GM12878 (cell line): ENCODE results near the gene MICALL1. TPM values are rescaled to one million over a fixed set of nuclear protein-coding genes. Genes with fewer than 3 reads are reported as not detected.

Experiments used
- ATAC-seq: fragments of 200-7000 bp; cut with Tn5 transposase; 3 replicates; pipeline ENCODE4 v1.9.1; 2020; ENCODE audit warnings: mild to moderate bottlenecking, moderate library complexity
- BruUV-seq: library from RNA; stranded (reverse); fragments of 400-500 nt; replicated peaks from 2 replicates; lab custom pipeline; 2021; lab: Mats Ljungman, UMichigan
- CTCF ChIA-PET: fragments of 300-600 bp; sonication (Branson Sonifier 250); formaldehyde crosslinking; extraction: SDS; loops from one replicate; lab custom pipeline; 2021; ENCODE audit warnings: inconsistent platforms; lab: Yijun Ruan, JAX
- POLR2A ChIA-PET: fragments of 350-600 bp; formaldehyde crosslinking; extraction: SDS; loops from one replicate; lab custom pipeline; 2021; ENCODE audit warnings: inconsistent platforms; lab: Charles Lee
- RAD21 ChIA-PET: fragments of 300-600 bp; sonication (Branson Sonifier 250); formaldehyde crosslinking; loops from one replicate; lab custom pipeline; 2023; ENCODE audit warnings: antibody characterized with exemption; ENCODE audit not compliant: unreplicated experiment; lab: Charles Lee
- SMC1A ChIA-PET: fragments of 300-600 bp; sonication (Branson Sonifier 250); formaldehyde crosslinking; loops from one replicate; lab custom pipeline; 2023; ENCODE audit not compliant: unreplicated experiment, uncharacterized antibody; lab: Charles Lee
- DNase-seq: peaks from one replicate; pipeline ENCODE4 v3.0.0-alpha.2; 2011; ENCODE audit warnings: low read depth, low spot score
- FAIRE-seq: peaks from 3 replicates; lab custom pipeline; 2011; peaks lifted over from hg19 to GRCh38; lab: Jason Lieb, UNC
- H2AFZ ChIP-seq: 2 replicates; pipeline ENCODE4 v1.6.0; 2011; ENCODE audit warnings: low read depth, low read length, control low read depth; ENCODE audit not compliant: control insufficient read depth
- H3K27ac ChIP-seq: 2 replicates; pipeline ENCODE4 v1.5.1; 2011; ENCODE audit warnings: control low read depth; ENCODE audit not compliant: control insufficient read depth, insufficient read depth
- H3K27me3 ChIP-seq, 2 experiments: replicated peaks in 1 of 2; 2 replicates each; pipeline versions ENCODE4 v1.6.0 to v1.6.1; 2011; ENCODE audit warnings: low read length in 1 of 2; ENCODE audit not compliant: control insufficient read depth in 2 of 2, insufficient read depth in 2 of 2
- H3K36me3 ChIP-seq, 2 experiments: 2 replicates each; pipeline ENCODE4 v1.5.1; 2011; ENCODE audit warnings: low read length in 1 of 2; ENCODE audit not compliant: control insufficient read depth in 2 of 2, insufficient read depth in 2 of 2
- H3K4me1 ChIP-seq: 2 replicates; pipeline ENCODE4 v1.6.1; 2011; ENCODE audit warnings: mild to moderate bottlenecking, low read length, moderate library complexity, mixed read lengths; ENCODE audit not compliant: control insufficient read depth, insufficient read depth
- H3K4me2 ChIP-seq: 2 replicates; pipeline ENCODE4 v1.6.0; 2011; ENCODE audit warnings: control low read depth; ENCODE audit not compliant: control insufficient read depth, insufficient read depth
- H3K4me3 ChIP-seq: fragments of 200-600 bp; sonication (generic); 2 replicates; pipeline ENCODE4 v1.5.1; 2016
- H3K79me2 ChIP-seq: 2 replicates; pipeline ENCODE4 v1.6.0; 2011; ENCODE audit warnings: low read length; ENCODE audit not compliant: control insufficient read depth, insufficient read depth
- H3K9ac ChIP-seq: 2 replicates; pipeline ENCODE4 v1.8.0; 2011; ENCODE audit warnings: low read length, control low read depth, mixed read lengths; ENCODE audit not compliant: control insufficient read depth, insufficient read depth
- H3K9me3 ChIP-seq: replicated peaks from 3 replicates; pipeline ENCODE4 v1.5.1; 2011; ENCODE audit warnings: mild to moderate bottlenecking, low read length; ENCODE audit not compliant: control insufficient read depth, insufficient read depth
- H4K20me1 ChIP-seq: 2 replicates; pipeline ENCODE4 v1.6.0; 2011; ENCODE audit not compliant: control insufficient read depth, insufficient read depth
- GABPA ChIP-seq: IDR thresholded peaks from 2 replicates; pipeline ENCODE4 v1.6.1; 2014; ENCODE audit warnings: antibody characterized with exemption, low read depth, mild to moderate bottlenecking, inconsistent platforms
- MXI1 ChIP-seq: fragments of 150-350 bp; IDR thresholded peaks from 2 replicates; pipeline ENCODE4 v1.6.1; 2011; ENCODE audit warnings: low read depth, mild to moderate bottlenecking, inconsistent platforms, low read length, improper control_type of control experiment
- NR2C2 ChIP-seq: IDR thresholded peaks from 2 replicates; pipeline ENCODE4 v1.6.1; 2011; ENCODE audit warnings: borderline replicate concordance, low read depth; ENCODE audit not compliant: control insufficient read depth, insufficient read length
- PML ChIP-seq: IDR thresholded peaks from 2 replicates; pipeline ENCODE4 v1.6.1; 2012; ENCODE audit warnings: low read length, inconsistent platforms
- POLR2A ChIP-seq: IDR thresholded peaks from 2 replicates; pipeline ENCODE4 v1.6.1; 2011; ENCODE audit warnings: low read depth, mild to moderate bottlenecking, low read length
- RAD21 ChIP-seq: IDR thresholded peaks from 2 replicates; pipeline ENCODE4 v1.6.1; 2011; ENCODE audit warnings: mild to moderate bottlenecking, low read depth, low read length, moderate library complexity; ENCODE audit not compliant: insufficient read depth
- RAD51 ChIP-seq: fragments of 450-650 bp; IDR thresholded peaks from 2 replicates; pipeline ENCODE4 v1.6.1; 2016; ENCODE audit warnings: moderate library complexity, mild to moderate bottlenecking, inconsistent platforms
- RUNX3 ChIP-seq: IDR thresholded peaks from 2 replicates; pipeline ENCODE4 v1.6.1; 2012; ENCODE audit warnings: low read length, inconsistent platforms
- TAF1 ChIP-seq: IDR thresholded peaks from 2 replicates; pipeline ENCODE4 v1.6.1; 2011; ENCODE audit warnings: mild to moderate bottlenecking, low read depth, low read length, borderline replicate concordance
- ZBED1 ChIP-seq: IDR thresholded peaks from 2 replicates; pipeline ENCODE4 v1.6.1; 2016; ENCODE audit warnings: borderline replicate concordance
- WGBS: methylation state at CpG from one replicate; pipeline ENCODE4 v1.1.6; 2016; ENCODE audit warnings: low lambda C conversion rate; ENCODE audit not compliant: insufficient replicate concordance, insufficient coverage; ENCODE audit errors: missing lambda C conversion rate; 5-methylcytosine and 5-hydroxymethylcytosine counted together
- in situ Hi-C: fragments of 300-500 bp; cut with MboI; formaldehyde crosslinking; loops from 9 replicates; pipeline ENCODE4 v1.14.3; 2018; ENCODE audit warnings: mixed read lengths
- intact Hi-C: fragments of 100-400 bp; cut with micrococcal nuclease; formaldehyde crosslinking; loops from one replicate; pipeline ENCODE4 v1.14.2; 2022; ENCODE audit not compliant: unreplicated experiment
- polyA plus RNA-seq, 11 experiments: library from polyadenylated mRNA; depleted of rRNA in 4 of 11; unstranded in 6 of 11; stranded (reverse) in 5 of 11; fragments of >200 nt; fragmentation: Nextera tagmentation in 4 of 11; fragmentation: Illumina TruSeq in 1 of 11; extraction: Ambion mirVana in 4 of 11; extraction: Trizol in 1 of 11; gene quantifications; 1 replicate in 1 of 11; 2 replicates in 10 of 11; pipeline versions ENCODE4 v1.2.1 to v1.2.3, GENCODE V29; 2011 to 2016; ENCODE audit warnings: inconsistent platforms in 2 of 11, missing spikeins in 2 of 11, low read depth in 1 of 11
- total RNA-seq, 4 experiments: library from RNA; depleted of rRNA in 3 of 4; stranded (reverse); fragments of >200 nt in 3 of 4; fragmentation: Illumina TruSeq in 1 of 4; extraction: Trizol in 1 of 4; gene quantifications; 2 replicates each; pipeline versions ENCODE4 v1.2.1 to v1.2.3, GENCODE V29; 2013 to 2021
- TF ChIP-seq, protein P1 (sequence below), 3 experiments: IDR thresholded peaks in 2 of 3; conservative IDR thresholded peaks in 1 of 3; 2 replicates each; pipeline ENCODE4 v1.5.1; 2011; ENCODE audit warnings: low read depth in 3 of 3, low read length in 3 of 3, mild to moderate bottlenecking in 3 of 3, control low read depth in 2 of 3, moderate library complexity in 2 of 3, inconsistent platforms in 1 of 3, mixed read lengths in 1 of 3; ENCODE audit not compliant: control insufficient read depth in 2 of 3, insufficient read depth in 1 of 3; ENCODE audit errors: extremely low read depth in 1 of 3

The MICALL1 gene
- total and polyA plus RNA-seq, 10 of the 15 experiments (the other 5 are each of a cell fraction or from before 2014, with no cell fraction given): 0.72 to 30.7 (median 7.8) TPM

DNA sequence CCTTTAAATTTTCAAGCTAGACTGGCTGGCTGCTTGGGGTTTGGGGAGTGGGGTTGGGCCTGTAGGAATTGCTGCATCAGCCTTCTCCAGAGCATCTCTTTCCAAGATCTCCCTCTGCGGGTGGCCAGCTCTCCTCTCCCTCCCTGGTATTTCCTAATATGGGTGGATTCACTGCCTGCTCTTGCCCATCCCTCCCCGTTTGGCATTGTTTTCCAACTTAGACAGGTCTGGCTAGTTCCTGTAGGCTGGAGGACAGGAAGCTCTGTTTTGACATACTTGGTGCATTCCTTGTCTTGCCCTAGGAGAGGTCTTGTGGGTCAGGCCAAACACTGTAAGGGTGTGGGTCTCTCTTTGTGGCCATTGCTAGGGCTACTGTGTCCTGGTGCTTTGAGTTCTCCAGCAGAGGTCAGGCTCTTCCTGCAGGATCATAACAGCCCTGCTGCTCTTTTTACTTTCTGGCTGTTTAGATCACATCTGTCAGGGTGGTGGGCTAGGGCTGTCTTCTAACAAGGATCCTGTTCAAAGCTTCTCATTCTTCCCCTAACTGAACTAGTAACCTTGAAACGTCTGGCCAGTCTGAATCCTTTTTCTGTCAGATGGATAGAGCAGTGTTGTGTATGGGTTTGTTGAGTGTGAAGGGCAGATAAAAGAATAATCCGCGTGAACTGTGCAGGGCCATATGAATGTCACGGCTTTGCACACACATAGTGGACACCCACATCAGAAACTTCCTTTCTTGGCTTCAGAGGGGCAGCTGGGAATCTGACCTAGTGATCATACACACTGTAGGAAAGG is 18.3 kb upstream of the MICALL1 start:
- Histone ChIP-seq H3K36me3 (peaks cover 18 to 22% of the 10 kb centered on the region in 2 experiments), H3K27me3 (no peaks in the 10 kb centered on the region), H2AFZ (no peak overlapping the region), H3K4me1 (no peaks in the 10 kb centered on the region), H3K27ac (no peak overlapping the region), H3K9me3 (no peaks in the 10 kb centered on the region), H3K79me2 (peaks cover 2% of the 10 kb centered on the region), H3K9ac (no peak overlapping the region), H3K4me3 (no peak overlapping the region), H4K20me1 (no peaks in the 10 kb centered on the region), H3K4me2 (no peak overlapping the region)
- RAD21 ChIA-PET: interaction anchor here (0.5 kb wide), 1 partner anchor 27 kb away, joined by 3 read pairs; no protein-coding TSS in a partner anchor
- intact Hi-C loops: loop anchor here (5.0 kb wide), 1 partner anchor 45 kb away; no protein-coding TSS in a partner anchor
- TF ChIP-seq RUNX3 (no peak), RAD21 (peak; percentile 34; the same call in 1 of the 2 replicates), PML (no peak), MXI1 (no peak), RAD51 (no peak), TAF1 (no peak), GABPA (no peak), ZBED1 (no peak), NR2C2 (no peak), POLR2A (peak; percentile 38; the same call in 1 of the 2 replicates)
- TF ChIP-seq, protein P1, sequence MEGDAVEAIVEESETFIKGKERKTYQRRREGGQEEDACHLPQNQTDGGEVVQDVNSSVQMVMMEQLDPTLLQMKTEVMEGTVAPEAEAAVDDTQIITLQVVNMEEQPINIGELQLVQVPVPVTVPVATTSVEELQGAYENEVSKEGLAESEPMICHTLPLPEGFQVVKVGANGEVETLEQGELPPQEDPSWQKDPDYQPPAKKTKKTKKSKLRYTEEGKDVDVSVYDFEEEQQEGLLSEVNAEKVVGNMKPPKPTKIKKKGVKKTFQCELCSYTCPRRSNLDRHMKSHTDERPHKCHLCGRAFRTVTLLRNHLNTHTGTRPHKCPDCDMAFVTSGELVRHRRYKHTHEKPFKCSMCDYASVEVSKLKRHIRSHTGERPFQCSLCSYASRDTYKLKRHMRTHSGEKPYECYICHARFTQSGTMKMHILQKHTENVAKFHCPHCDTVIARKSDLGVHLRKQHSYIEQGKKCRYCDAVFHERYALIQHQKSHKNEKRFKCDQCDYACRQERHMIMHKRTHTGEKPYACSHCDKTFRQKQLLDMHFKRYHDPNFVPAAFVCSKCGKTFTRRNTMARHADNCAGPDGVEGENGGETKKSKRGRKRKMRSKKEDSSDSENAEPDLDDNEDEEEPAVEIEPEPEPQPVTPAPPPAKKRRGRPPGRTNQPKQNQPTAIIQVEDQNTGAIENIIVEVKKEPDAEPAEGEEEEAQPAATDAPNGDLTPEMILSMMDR (IDR thresholded peaks at IDR 0.05 in 2 of 3, conservative IDR thresholded peaks at IDR 0.05 in 1 of 3; ENCODE audit: control insufficient read depth in 2 of 3, extremely low read depth in 1 of 3, insufficient read depth in 1 of 3, low read depth in 3 of 3, low read length in 3 of 3): peak; percentile 13 to 35 (median 13); a peak in 3 of 6 replicates
- in situ Hi-C loops: no loop called here
- SMC1A ChIA-PET: interaction anchor here (0.6 to 2.2 kb wide), 3 partner anchors 9 to 14 kb away, joined by 3 to 9 read pairs (median 5); no protein-coding TSS in a partner anchor
- 96% methylated on average over 6 of the region's 6 CpGs for WGBS
- POLR2A ChIA-PET: interaction anchor here (0.6 kb wide), 1 partner anchor 20 kb away, joined by 4 read pairs; no protein-coding TSS in a partner anchor
- no TSS peak for BruUV-seq
- ATAC-seq (peak; percentile 42; the same call in 1 of the 3 replicates), DNase-seq (no peak), FAIRE-seq (no peak)
- CTCF ChIA-PET: interaction anchor here (0.9 to 1.9 kb wide), 5 partner anchors 9 to 78 kb away, joined by 3 to 7 read pairs (median 6); no protein-coding TSS in a partner anchor
